H9 (cell line): ENCODE results near the gene RGL2. TPM values are rescaled to one million over a fixed set of nuclear protein-coding genes. Genes with fewer than 3 reads are reported as not detected.
A peak's percentile ranks its signal among the peaks of the same experiment; 100 is the strongest.

Experiments used
- DNase-seq: peaks from one replicate; pipeline ENCODE4 v3.0.0-alpha.2; 2017
- H2AFZ ChIP-seq: one replicate; pipeline ENCODE4 v1.6.1; 2013; ENCODE audit warnings: mild to moderate bottlenecking, low read length, control low read depth, moderate library complexity
- H2AK5ac ChIP-seq: 2 replicates; pipeline ENCODE4 v1.6.1; 2013; ENCODE audit warnings: low read length, control low read depth, mixed read lengths; ENCODE audit not compliant: insufficient read length
- H2BK120ac ChIP-seq: one replicate; pipeline ENCODE4 v1.6.1; 2013; ENCODE audit warnings: low read depth, mild to moderate bottlenecking, low read length, control low read depth, inconsistent platforms; ENCODE audit not compliant: poor library complexity, severe bottlenecking
- H2BK12ac ChIP-seq: 2 replicates; pipeline ENCODE4 v1.6.1; 2013; ENCODE audit warnings: low read length, control low read depth, mixed read lengths, low read depth; ENCODE audit not compliant: insufficient read length
- H2BK15ac ChIP-seq: 2 replicates; pipeline ENCODE4 v1.6.1; 2013; ENCODE audit warnings: low read depth, low read length, control low read depth
- H2BK20ac ChIP-seq: one replicate; pipeline ENCODE4 v1.6.1; 2013; ENCODE audit warnings: low read depth, mild to moderate bottlenecking, low read length, control low read depth, inconsistent platforms; ENCODE audit not compliant: poor library complexity, severe bottlenecking
- H2BK5ac ChIP-seq: 2 replicates; pipeline ENCODE4 v1.6.1; 2013; ENCODE audit warnings: low read length, control low read depth, mixed read lengths; ENCODE audit not compliant: insufficient read length
- H3K14ac ChIP-seq: 2 replicates; pipeline ENCODE4 v1.6.1; 2013; ENCODE audit warnings: low read length, control low read depth; ENCODE audit not compliant: insufficient read depth
- H3K18ac ChIP-seq: 2 replicates; pipeline ENCODE4 v1.6.1; 2013; ENCODE audit warnings: low read depth, mild to moderate bottlenecking, mixed read lengths, low read length, control low read depth; ENCODE audit not compliant: insufficient read length
- H3K23ac ChIP-seq: 2 replicates; pipeline ENCODE4 v1.6.1; 2013; ENCODE audit warnings: low read length, control low read depth, mixed read lengths, low read depth; ENCODE audit not compliant: insufficient read length
- H3K23me2 ChIP-seq: 2 replicates; pipeline ENCODE4 v1.6.1; 2013; ENCODE audit warnings: low read depth, mild to moderate bottlenecking, mixed read lengths, low read length, control low read depth; ENCODE audit not compliant: insufficient read length, poor library complexity, severe bottlenecking
- H3K27ac ChIP-seq: 2 replicates; pipeline ENCODE4 v1.5.1; 2013; ENCODE audit warnings: low read length, control low read depth, mixed read lengths, low read depth; ENCODE audit not compliant: insufficient read length
- H3K27me3 ChIP-seq: 2 replicates; pipeline ENCODE4 v1.6.1; 2013; ENCODE audit warnings: low read length, control low read depth, inconsistent platforms; ENCODE audit not compliant: insufficient read depth
- H3K4ac ChIP-seq: 2 replicates; pipeline ENCODE4 v1.6.1; 2013; ENCODE audit warnings: low read depth, mild to moderate bottlenecking, control low read depth, inconsistent platforms, low read length, moderate library complexity
- H3K4me1 ChIP-seq: 2 replicates; pipeline ENCODE4 v1.6.1; 2013; ENCODE audit warnings: low read length, control low read depth, inconsistent platforms; ENCODE audit not compliant: insufficient read depth
- H3K4me2 ChIP-seq: 2 replicates; pipeline ENCODE4 v1.6.1; 2013; ENCODE audit warnings: low read length, control low read depth, mixed read lengths; ENCODE audit not compliant: insufficient read length, insufficient read depth
- H3K56ac ChIP-seq: 2 replicates; pipeline ENCODE4 v1.6.1; 2013; ENCODE audit warnings: low read depth, mild to moderate bottlenecking, mixed read lengths, low read length, control low read depth; ENCODE audit not compliant: insufficient read length
- H3K79me1 ChIP-seq: 2 replicates; pipeline ENCODE4 v1.6.1; 2013; ENCODE audit warnings: low read depth, mild to moderate bottlenecking, moderate library complexity, low read length, control low read depth, inconsistent platforms; ENCODE audit not compliant: insufficient read depth, poor library complexity, severe bottlenecking
- H3K79me2 ChIP-seq: 2 replicates; pipeline ENCODE4 v1.6.1; 2013; ENCODE audit warnings: low read length, control low read depth, inconsistent platforms; ENCODE audit not compliant: insufficient read depth
- H3K9ac ChIP-seq: 2 replicates; pipeline ENCODE4 v1.6.1; 2013; ENCODE audit warnings: low read length, control low read depth, mixed read lengths; ENCODE audit not compliant: insufficient read length; ENCODE audit errors: extremely low read depth
- H3K9me3 ChIP-seq: one replicate; pipeline ENCODE4 v1.6.1; 2013; ENCODE audit warnings: low read depth, low read length, inconsistent platforms; ENCODE audit not compliant: control insufficient read depth
- H3T11ph ChIP-seq: one replicate; pipeline ENCODE4 v1.6.1; 2013; ENCODE audit warnings: mild to moderate bottlenecking, low read length, control low read depth, inconsistent platforms
- H4K20me1 ChIP-seq: one replicate; pipeline ENCODE4 v1.6.1; 2013; ENCODE audit not compliant: control insufficient read depth, insufficient read length, insufficient read depth
- H4K5ac ChIP-seq: 2 replicates; pipeline ENCODE4 v1.6.1; 2013; ENCODE audit warnings: low read depth, mild to moderate bottlenecking, mixed read lengths, low read length, control low read depth; ENCODE audit not compliant: insufficient read length
- H4K8ac ChIP-seq: replicated peaks from 2 replicates; pipeline ENCODE4 v1.6.1; 2013; ENCODE audit warnings: low read length, control low read depth, mixed read lengths, low read depth; ENCODE audit not compliant: insufficient read length
- H4K91ac ChIP-seq: 2 replicates; pipeline ENCODE4 v1.6.1; 2013; ENCODE audit warnings: low read depth, mild to moderate bottlenecking, moderate library complexity, mixed read lengths, low read length, control low read depth; ENCODE audit not compliant: insufficient read length
- H3K27ac Mint-ChIP-seq, 3 experiments: 2 replicates in 2 of 3; 3 replicates in 1 of 3; pipeline ENCODE4 v1.8.0; 2020 to 2021; ENCODE audit warnings: mixed read lengths in 3 of 3, mild to moderate bottlenecking in 1 of 3, moderate library complexity in 1 of 3
- H3K27me3 Mint-ChIP-seq: 2 replicates; pipeline ENCODE4 v1.8.0; 2021; ENCODE audit warnings: low read depth, mild to moderate bottlenecking, moderate library complexity, mixed read lengths
- H3K36me3 Mint-ChIP-seq, 3 experiments: 2 replicates in 2 of 3; 3 replicates in 1 of 3; pipeline ENCODE4 v1.8.0; 2020 to 2021; ENCODE audit warnings: low read depth in 3 of 3, mixed read lengths in 3 of 3; ENCODE audit not compliant: insufficient read depth in 1 of 3
- H3K4me1 Mint-ChIP-seq, 2 experiments: 2 replicates each; pipeline ENCODE4 v1.8.0; 2020; ENCODE audit warnings: mixed read lengths in 2 of 2
- H3K4me3 Mint-ChIP-seq, 2 experiments: 2 replicates in 1 of 2; 3 replicates in 1 of 2; pipeline ENCODE4 v1.8.0; 2020 to 2021; ENCODE audit warnings: mild to moderate bottlenecking in 2 of 2, mixed read lengths in 2 of 2, moderate library complexity in 1 of 2
- H3K9me3 Mint-ChIP-seq, 2 experiments: 2 replicates in 1 of 2; 3 replicates in 1 of 2; pipeline ENCODE4 v1.8.0; 2020; ENCODE audit warnings: mild to moderate bottlenecking in 2 of 2, mixed read lengths in 2 of 2, moderate library complexity in 1 of 2
- WGBS: extraction: QIAGEN DNeasy Blood & Tissue Kit; methylation state at CpG from one replicate; pipeline ENCODE4 v1.1.7; 2013; ENCODE audit warnings: missing lambda C conversion rate, low lambda C conversion rate, mixed read lengths; ENCODE audit not compliant: insufficient read length; ENCODE audit errors: extremely low coverage; 5-methylcytosine and 5-hydroxymethylcytosine counted together
- total RNA-seq: library from RNA; stranded (reverse); gene quantifications from 2 replicates; pipeline ENCODE4 v1.2.1, GENCODE V29; 2021
- TF ChIP-seq, protein P1 (sequence below): fragments of 200-600 bp; sonication (generic); conservative IDR thresholded peaks from 3 replicates; pipeline ENCODE4 v1.8.0; 2021; ENCODE audit warnings: antibody characterized with exemption, mild to moderate bottlenecking

RGL2 gene
- total RNA-seq, 1 experiment from 2014 or later = 74.3 TPM

DNA sequence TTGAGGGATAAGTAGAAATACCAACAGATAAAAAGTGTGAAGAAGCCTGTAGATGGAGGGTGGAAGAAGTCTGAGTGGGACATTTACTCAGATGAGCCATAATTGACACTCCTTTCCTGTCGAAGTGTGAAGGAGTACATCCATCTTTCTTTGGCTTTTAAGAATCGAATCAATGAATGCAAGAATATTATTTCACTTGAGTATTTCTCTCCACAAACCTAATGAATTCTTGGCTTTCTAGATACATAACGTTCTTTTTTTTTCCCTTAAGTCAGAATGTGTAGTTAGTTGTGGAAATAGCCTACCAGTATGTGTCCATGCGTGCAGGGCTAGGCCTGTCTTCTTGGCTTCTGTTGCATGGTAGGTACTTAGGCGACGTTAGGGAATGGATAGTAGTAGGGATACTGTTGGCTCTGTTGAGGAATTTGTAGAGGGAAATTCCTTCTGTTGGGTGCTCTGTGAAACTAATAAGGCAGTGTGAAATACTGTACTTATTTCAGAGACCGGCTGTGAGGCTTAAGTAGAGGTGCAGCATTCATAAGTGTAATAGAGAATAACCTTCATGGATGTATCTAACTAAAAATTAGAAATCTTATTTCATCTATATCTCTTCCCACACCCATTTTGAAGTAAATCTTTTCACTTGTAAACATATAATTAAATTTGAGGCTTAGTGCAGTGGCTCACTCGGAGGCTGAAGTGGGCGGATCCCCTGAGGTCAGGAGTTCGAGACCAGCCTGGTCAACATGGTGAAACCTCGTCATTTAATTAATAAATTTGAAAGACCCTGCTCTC lies 25.4 kb downstream of the RGL2 start:
- no peak overlapping the region for H3K23ac ChIP-seq
- DNase-seq = no peak
- no peak overlapping the region for H3K56ac ChIP-seq
- peak overlapping the region; percentile 93 to 100 (median 100); a peak in 5 of 7 replicates for H3K27ac Mint-ChIP-seq
- no peak overlapping the region for H4K91ac ChIP-seq
- H4K5ac ChIP-seq = no peak overlapping the region
- H3K9me3 ChIP-seq = no peaks in the 10 kb centered on the region
- H3K27ac ChIP-seq = peak overlapping the region; percentile 59
- peak overlapping the region; percentile 99 for H3K9ac ChIP-seq
- H3K23me2 ChIP-seq = peaks cover 13% of the 10 kb centered on the region
- H3K4me1 Mint-ChIP-seq = peaks cover 35 to 51% of the 10 kb centered on the region in 2 experiments
- no peaks in the 10 kb centered on the region; a peak in 1 of 5 replicates for H3K9me3 Mint-ChIP-seq
- H3K4ac ChIP-seq = no peak overlapping the region
- H2BK5ac ChIP-seq = no peak overlapping the region
- H3K27me3 Mint-ChIP-seq = no peaks in the 10 kb centered on the region; the same call in 1 of the 2 replicates
- H3K27me3 ChIP-seq = no peaks in the 10 kb centered on the region
- no peak overlapping the region for H2AK5ac ChIP-seq
- H3T11ph ChIP-seq = no peak overlapping the region
- no peak overlapping the region for H3K18ac ChIP-seq
- peaks cover 23% of the 10 kb centered on the region; the same call in 1 of the 2 replicates for H3K79me2 ChIP-seq
- TF ChIP-seq, protein P1, sequence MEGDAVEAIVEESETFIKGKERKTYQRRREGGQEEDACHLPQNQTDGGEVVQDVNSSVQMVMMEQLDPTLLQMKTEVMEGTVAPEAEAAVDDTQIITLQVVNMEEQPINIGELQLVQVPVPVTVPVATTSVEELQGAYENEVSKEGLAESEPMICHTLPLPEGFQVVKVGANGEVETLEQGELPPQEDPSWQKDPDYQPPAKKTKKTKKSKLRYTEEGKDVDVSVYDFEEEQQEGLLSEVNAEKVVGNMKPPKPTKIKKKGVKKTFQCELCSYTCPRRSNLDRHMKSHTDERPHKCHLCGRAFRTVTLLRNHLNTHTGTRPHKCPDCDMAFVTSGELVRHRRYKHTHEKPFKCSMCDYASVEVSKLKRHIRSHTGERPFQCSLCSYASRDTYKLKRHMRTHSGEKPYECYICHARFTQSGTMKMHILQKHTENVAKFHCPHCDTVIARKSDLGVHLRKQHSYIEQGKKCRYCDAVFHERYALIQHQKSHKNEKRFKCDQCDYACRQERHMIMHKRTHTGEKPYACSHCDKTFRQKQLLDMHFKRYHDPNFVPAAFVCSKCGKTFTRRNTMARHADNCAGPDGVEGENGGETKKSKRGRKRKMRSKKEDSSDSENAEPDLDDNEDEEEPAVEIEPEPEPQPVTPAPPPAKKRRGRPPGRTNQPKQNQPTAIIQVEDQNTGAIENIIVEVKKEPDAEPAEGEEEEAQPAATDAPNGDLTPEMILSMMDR = no peak
- no peaks in the 10 kb centered on the region for H4K20me1 ChIP-seq
- peaks cover 36 to 62% (median 60%) of the 10 kb centered on the region in 3 experiments for H3K36me3 Mint-ChIP-seq
- no peak overlapping the region for H2BK120ac ChIP-seq
- peak overlapping the region; percentile 86 for H3K4me2 ChIP-seq
- H2BK15ac ChIP-seq = no peak overlapping the region
- H3K14ac ChIP-seq = no peak overlapping the region
- no peaks in the 10 kb centered on the region; the same call in 1 of the 2 replicates for H3K4me1 ChIP-seq
- no peak overlapping the region for H2BK12ac ChIP-seq
- H3K79me1 ChIP-seq = no peaks in the 10 kb centered on the region
- no peak overlapping the region for H2AFZ ChIP-seq
- no peak overlapping the region for H2BK20ac ChIP-seq
- peak overlapping the region; percentile 89 to 94 for H3K4me3 Mint-ChIP-seq
- no peak overlapping the region for H4K8ac ChIP-seq
- WGBS = no CpG with 5 or more reads among the region's 11 CpGs
